ENCODE measurements around the gene NRXN3.
"Not testable (repeated sequence)": the region's sequence is repeated elsewhere in the genome, so short reads cannot be mapped to it uniquely, and the experiment has no call there.

NRXN3 gene

DNA sequence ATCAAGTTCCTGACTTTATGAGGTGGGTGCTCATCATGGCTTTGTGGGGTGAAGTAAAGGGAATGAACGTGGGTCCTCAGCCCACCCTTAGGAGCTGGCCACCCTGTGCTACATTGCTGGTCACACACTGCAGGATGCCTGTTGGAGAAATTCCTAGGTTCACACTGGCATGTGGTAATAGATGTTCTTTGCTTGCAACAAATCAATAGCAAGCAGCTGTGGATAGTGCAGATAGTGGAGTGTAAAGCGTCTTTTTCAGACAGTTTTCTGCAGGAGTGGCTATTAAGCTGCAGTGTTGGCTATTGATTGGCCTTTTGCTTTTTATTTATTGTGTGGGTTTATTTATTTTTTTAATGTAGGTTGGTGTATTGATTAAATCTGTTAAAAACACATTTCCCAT lies 822.7 kb downstream of the NRXN3 start:
- DNase-seq (ENCODE audit: low read depth in 2 of 2) = no peak

DNA sequence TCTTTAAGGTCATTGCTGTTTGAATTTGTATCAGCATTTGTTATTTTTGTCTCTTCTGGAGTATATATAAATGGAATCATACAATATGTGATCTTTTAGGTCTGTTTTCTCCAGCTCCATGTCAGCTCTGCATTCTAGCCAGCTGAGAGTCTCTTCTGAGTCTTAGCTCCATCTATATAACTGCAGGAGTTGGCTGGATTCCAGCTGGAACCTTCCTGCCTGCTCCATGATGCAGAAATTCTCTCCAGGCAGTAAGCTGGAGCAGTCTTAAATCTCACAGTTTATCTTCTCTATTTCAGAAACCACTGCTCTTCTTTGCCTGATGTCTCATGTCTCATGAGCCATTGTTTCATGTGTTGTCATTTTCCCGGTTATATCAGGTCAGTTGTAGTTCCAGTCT lies 827.6 kb downstream of the NRXN3 start:
- DNase-seq (ENCODE audit: low read depth in 2 of 2) = no peak

DNA sequence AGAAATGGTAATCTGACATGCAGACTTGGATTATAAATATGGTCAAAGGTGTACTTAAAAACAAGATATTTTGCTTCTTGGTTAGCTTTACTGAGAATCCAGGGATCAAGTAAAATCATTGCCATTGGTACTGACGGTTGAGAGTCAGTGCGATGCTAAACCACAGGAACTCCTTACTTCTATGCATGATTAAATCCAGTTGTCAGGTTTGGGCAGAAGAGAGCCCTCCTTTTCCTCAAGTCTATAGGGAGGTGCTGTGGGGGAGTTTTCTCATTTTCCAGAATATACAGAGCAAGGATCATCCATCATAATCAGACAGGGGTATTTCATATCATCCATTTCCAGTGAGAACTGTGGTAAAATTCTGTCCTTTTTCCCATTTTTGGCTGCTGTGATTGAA lies 839.1 kb downstream of the NRXN3 start:
- no peak for DNase-seq (ENCODE audit: low read depth in 2 of 2)

DNA sequence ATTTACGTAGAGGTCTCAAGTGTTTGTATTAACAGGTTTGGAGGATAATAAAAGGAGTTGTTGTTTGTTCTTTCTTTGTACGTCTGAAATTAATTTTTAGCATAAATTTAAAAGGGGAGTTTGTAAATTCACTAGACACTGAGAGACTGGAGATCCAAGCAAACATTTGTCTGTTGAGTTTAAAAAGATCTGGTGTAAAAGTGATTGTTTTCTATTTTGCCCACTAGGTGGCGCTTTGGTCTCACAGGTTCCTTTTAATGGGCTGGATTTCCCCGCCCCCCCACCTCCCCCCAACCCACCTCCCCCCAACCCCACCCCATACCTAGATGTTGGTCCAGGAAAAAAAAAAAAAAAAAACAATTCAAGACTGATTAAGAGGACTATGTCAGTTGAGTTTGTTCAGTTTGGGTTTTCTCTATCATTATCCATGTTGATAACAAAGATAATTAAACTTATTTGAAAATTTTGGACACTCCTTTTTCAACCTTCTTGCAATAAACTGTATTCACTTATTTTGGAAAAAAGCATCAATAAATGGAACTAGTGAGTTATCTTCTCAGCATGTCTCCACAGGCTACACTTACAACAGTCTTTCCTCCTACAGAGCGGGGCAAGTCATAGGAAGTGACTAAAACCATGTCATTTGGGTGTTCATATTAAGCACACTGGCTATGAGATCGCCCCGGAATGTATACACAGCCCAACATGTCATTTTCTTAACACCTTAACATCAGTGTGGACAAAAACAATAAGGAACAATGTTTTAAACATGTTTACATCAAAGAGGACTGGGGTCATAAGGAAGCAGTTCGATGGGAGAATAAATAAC lies 841.1 kb downstream of the NRXN3 start:
- no peak for DNase-seq (ENCODE audit: low read depth in 2 of 2)

DNA sequence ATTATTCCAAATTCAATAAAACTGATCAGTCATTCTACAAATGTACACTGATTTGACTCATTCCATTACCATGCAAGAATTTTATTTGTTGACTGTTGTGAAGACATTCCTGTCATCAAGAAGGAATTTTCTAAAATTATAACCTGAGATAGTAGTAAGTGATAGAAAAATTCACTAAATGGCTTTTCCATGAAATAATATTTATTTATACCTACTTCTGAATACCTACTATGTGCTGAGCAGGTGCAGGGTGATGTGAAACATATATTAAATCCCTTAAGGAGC lies 841.7 kb downstream of the NRXN3 start:
- DNase-seq (ENCODE audit: low read depth in 2 of 2) = no peak

DNA sequence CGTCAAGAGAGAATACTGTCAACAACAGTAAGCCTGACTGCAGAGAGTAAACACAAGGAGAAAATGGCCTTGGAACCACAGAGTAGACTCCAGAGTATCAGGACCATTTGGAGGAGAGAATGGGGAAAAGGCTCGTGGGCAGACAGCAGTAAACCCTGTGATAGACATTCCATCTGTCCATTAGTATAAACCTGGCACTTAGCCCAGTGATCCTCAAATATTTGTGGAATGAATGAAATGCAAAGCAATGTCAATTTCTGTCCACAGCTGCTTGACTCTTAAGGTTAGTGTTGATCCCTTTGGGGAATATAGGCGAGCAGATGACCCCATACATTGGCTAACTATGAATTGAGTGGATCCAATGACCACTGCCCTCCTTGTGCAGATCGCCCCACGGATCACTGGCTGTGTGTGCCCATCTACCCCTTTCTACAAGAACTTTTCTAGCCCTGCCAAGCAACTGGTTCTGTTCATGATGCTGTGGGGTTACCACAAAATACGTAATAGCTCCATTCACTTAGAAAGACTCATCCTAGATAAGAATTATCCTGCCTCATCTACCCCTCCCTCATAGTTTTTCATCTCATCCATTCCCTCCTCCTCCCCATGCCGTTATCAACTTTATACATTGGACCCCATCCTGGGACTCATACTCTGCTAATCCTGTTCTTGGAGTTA lies 846.8 kb downstream of the NRXN3 start:
- no peak for DNase-seq (ENCODE audit: low read depth in 2 of 2)

DNA sequence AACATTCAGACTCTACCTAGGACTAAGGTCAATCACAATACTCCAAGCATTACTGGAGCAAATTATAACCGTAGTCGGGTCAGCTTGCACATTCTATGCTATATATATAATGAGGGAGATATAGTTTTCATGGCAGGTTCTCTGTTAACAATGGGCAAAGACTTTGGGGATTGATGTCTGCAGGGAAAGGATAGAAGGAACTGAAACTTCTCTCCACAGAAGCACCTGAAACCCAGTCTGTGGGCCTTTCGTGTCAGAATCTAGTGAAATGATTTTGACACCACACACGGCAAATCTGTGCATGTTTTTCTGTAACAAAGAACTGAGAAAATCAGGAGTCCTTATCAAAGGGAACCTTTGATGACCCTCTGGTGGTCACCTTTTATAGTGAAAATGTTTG lies 847.4 kb downstream of the NRXN3 start:
- DNase-seq (ENCODE audit: low read depth in 2 of 2) = no peak

DNA sequence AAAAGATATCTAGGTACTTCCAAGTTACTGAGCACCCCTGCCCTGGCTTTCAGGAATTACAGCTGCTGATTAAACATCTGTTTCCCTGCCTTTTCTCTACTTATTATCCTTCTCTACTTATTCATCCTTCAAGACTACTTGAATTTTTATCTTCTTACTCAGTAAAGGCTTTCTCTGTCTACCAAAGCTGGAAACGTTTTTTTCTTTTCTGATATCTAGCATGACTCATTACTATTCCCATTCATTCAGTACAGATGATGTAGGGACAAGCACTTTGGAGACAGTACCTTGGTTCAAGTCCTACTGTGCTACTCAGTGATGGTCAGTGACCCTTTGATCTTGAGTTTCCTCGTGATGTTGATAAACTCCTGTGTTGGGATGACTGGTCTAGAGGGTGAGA lies 848.7 kb downstream of the NRXN3 start:
- no peak for DNase-seq (ENCODE audit: low read depth in 2 of 2)

DNA sequence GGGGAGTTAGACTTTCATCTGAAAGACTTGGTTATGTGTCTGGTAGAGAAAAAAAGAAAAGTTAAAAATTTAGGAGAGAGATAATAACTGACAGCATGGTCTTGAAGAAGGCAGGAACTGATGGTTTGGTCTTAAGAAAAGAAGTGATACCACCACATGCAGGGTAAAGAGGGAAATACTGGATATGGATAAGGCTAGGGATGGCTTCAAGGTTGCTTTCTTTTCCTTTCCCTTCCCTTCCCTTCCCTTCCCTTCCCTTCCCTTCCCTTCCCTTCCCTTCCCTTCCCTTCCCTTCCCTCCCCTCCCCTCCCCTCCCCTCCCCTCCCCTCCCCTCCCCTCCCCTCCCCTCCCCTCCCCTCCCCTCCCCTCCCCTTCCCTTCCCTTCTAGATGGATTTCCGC lies 849.7 kb downstream of the NRXN3 start:
- not testable (repeated sequence) for DNase-seq (ENCODE audit: low read depth in 2 of 2)

DNA sequence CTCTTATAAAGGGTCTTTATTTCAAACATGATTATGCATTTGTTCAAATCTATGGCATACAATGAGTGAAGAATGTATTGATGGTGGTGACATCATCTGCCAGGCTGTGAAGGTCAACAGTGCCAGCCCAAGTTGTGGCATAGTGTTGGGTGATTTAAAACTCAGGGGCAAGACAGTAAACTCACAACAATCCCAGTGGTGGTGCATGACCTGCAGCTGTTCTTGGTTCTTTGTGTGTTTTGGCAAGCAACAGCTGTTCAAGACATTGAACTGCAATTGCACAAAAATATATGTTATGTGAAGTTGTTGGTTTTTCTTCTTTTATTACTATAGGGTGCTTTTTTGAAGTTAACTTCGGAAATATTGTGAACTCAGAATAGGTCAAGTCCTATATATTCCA lies 851.6 kb downstream of the NRXN3 start:
- no peak for DNase-seq (ENCODE audit: low read depth in 2 of 2)

DNA sequence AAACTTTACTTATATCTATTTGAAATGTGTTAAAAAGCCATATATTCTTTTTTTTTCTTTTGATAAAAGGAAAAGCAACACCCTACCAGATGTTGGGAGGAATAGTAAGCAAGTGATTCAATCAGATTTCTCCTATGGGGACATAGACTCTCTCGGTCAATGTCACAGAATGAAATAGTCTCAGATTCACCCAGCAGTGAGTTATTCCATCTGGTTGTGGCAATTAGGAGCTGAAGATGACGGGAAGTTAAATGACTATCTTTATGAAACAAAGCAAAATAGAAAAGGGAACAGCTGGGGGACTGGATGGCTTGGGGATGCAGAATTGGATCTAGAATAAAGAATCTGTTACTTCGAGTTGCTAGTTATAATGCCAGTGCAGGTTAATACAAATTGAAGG lies 857.0 kb downstream of the NRXN3 start:
- no peak for DNase-seq (ENCODE audit: low read depth in 2 of 2)

DNA sequence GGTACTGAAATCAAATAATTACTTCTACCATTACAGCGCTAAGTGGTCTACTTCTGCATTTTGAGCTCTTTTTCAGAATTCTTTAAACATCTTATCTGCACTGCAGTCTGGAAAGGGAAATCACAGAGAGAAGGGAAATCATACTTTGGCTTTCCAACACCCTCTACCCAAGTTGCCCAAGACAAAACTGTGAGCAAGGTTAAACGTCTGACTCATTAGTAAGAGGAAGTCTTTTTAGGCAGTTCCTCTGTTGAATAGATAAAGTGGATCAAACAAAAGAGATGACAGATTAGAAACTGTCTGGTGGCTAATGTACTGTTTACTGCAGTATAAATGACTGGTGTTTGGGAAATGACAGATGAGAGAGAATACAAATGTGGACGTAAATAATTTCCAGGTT lies 858.1 kb downstream of the NRXN3 start:
- no peak for DNase-seq (ENCODE audit: low read depth in 2 of 2)

DNA sequence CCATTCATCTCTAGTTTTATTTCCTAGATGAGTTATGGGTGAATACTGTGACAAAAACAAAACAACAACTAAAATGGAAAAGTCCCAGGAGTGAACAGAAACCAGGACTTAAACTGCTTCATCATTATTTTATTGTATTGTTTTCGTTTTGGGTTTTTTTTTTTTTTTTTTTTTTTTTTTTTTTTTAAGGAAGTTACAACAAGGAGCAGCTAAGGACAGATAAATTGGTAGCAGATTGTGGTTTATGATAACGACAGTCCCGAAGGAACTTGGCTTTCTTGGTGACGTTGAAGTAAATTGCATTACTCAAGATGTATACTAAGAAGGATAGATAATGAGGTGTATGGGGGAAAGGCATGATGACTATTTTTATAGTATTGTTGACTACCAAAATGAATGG lies 866.3 kb downstream of the NRXN3 start:
- no peak for DNase-seq (ENCODE audit: low read depth in 2 of 2)

DNA sequence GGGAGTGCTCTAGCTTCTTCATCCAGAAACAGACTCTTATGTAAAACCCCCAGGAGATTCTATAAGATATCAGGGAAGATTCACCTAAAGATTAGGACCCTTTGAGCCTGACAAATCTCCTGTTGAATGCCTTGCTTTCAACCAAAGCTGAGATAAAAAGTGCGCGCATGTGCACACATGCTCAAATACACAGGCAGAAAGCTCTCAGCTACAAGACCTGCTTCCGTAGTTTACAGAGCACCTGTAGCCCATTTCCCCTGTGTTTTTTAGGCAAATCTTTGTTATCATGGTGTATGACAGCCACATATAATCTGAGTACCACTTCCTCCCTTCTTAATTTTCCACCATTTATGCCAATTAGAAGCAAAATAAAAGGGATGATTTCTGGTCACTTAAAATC lies 866.9 kb downstream of the NRXN3 start:
- no peak for DNase-seq (ENCODE audit: low read depth in 2 of 2)

DNA sequence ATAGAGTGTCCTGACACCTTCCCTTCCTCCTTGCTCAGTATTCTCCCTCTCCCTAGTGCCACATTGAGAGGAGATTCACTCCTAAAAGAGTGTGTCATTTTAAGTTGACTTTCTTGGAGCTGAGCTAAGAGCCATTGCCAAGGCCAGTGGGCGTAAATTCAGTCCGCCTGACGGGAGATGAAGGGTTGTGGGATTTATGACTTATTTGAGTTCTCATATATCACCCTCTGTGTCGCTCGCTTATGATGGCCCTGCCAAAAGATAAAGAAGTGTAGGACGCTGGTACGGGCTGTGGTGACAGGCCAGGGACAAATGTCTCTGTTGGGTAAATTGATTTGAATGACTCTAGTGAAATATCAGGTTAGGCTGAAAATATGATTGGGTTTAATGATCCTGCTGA lies 867.4 kb downstream of the NRXN3 start:
- DNase-seq (ENCODE audit: low read depth in 2 of 2) = no peak

DNA sequence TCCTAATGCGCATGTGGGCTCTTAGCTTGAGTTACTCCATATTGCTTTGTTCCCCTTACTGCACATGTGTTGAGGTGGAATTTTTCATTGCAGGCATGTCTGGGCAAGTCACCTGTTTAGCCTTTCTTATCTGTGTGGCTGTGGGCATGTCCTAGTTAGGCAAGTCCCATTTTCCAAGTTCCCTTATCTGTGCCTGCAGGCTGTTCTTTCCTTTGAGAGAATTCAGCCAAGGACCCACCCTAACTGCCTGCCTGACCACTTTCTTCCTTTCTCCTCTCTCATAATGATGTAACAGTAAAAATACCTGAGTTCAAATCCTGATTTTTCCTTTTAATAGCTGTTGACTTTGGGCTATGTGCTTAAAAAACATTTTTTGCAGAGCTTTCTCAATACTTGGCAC lies 870.6 kb downstream of the NRXN3 start:
- no peak for DNase-seq (ENCODE audit: low read depth in 2 of 2)

DNA sequence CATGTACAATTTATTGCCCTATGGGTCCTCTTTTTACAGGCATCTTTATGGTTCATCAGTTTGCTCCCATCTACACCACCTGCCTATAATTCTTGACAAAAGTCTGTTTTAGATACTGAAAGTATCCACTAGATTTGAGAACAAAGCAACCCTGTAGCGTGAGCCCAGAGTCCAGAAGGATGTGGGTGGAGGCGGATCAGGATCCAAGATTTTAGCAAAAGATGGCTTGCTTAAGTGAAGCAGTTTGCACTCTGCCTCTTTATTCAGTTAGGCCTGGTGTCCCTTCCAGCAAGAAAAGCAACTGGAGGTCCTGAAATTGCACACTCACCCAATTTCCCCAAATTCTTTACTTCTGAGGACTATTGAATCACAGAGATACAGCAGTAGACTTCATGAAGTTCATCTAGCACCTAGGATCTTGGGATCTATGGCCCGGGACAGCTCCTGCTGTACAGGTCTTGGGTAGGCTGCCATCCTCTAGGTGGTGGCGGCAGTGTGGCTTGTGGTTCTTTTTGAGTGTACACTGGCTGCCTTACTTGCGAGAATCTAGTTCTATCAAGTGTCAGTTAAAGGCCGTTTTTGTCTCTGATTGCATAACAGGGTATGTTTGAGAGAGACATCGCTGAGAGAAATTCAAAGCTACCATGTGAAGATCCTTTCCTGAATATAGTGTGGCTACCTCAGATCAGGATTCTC lies 873.2 kb downstream of the NRXN3 start:
- DNase-seq (ENCODE audit: low read depth in 2 of 2) = no peak

DNA sequence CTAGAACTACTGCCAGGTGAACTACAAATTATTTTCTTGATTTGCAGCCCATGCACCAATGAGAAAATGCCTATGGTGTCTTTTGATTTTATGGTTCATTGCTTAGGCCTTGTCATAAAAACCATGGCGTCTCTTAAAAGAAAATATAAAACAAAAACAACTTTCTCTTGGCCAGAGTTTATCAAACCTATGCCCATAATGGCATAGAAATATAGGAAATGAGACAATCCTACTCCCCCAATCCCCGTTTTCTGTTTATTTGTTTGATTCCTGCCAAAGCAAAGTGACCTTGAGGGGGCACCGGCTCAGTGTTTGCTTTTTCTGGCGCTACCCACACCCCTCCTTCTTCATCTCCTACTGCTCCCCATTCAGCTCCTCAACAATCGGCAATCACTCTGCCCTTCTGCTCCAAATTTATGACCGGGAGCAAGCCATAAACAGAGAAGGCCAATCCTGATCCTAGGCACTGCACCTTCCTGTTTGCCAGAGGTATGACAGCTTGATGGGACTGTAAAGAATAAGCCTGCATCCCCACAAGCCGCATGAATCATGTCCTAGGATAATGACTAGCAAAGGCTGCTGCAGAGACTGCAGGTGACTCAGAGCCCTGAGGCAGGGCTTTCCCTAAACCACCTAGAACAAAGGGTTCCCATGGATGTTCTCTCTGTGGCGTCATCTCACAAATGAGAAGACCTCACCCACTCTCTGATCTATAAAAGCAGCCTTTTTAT lies 874.9 kb downstream of the NRXN3 start:
- DNase-seq (ENCODE audit: low read depth in 2 of 2) = no peak

DNA sequence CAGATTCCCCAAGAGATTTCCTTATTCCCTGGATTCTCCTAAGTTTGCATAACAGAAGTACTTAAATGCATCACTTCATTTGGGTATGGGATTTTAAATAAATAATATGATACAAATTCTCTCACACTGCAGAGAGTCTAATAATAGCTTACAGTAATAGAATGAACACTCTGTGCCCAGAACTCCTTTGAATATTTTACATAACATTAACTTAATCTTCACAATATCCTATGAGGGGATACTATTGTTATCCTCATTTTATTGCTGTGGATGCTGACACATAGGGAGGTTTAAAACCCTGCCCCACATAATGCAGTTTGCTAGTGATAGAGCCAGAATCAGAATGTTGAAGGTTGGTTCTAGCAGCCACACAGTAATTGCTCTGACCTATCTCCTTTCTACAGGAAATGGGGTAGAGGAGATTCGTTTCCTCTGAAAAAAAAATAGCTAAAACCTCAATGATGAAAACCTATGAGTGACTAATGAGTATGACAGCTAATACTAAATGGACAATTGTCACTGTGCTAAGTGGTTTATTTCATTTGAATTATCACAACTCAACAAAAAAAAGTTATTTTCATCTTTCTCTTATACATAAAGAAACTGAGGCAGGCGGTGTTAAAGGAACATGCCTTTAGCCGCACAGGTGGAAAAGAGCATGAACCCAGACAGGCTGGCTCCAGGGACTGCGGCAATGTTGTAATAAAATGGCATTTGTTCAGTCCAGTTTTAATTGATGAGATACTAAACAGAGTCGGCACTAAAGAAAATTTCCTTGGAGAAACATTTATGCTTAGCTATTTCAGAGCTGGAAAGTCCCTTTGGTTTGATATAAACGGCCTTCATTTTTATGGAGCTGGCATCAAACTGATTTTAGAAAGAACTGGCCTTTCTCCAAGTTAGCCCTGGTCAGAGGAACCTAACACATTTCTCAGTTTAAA lies 880.9 kb downstream of the NRXN3 start:
- DNase-seq (ENCODE audit: low read depth in 2 of 2) = no peak

DNA sequence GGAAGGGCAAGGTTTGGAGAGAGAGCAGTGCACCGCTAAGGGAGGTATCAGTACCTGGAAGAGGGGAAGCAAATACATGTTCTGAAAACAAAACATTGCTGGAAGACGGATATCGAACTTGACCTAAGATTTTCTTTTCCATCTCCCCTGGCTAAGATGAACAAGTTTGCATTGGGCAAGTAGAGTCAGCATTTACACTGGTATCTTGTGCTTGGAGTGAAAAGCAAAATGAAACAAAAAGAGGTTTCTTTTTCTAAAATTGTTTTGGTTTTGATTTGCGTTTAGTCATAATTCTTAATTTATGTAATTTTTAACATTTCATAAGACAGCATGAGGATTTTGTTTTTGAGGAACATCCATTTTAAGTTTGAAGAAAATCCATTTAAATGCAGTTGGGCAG lies 881.6 kb downstream of the NRXN3 start:
- no peak for DNase-seq (ENCODE audit: low read depth in 2 of 2)

DNA sequence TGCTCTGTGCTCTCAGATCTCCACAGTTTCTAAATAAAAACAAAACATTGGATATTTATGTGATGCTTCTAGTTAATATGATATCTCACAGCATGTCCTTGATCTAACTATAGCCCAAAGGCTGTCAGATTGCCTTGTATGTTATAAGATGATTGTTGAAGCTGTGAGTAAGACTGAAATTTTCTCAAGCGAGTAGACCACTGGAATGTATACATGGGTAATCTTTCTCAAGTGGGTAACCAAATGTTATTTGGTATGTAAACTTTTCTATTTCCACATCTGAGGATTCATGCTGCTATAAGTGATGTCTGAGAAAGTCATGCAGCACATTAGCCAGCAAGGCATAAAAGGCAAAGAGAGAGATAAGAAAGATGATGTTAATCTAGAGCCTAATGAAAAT lies 886.7 kb downstream of the NRXN3 start:
- DNase-seq (ENCODE audit: low read depth in 2 of 2) = no peak

Data from stimulated activated CD4-positive, alpha-beta T cell treated with anti-CD3 and anti-CD28 coated beads, Interleukin-1b, Interleukin-23, amount 100 ng/mL, for 1 hour (primary cell).